Measurements from ENCODE around the gene CD33. TPM values are rescaled to one million over a fixed set of nuclear protein-coding genes. Genes with fewer than 3 reads are reported as not detected.

The CD33 gene
- total and polyA plus RNA-seq, 2 of the 8 experiments (the other 6 are each of a cell fraction or from before 2014, with no cell fraction given): 0.06 TPM; not detected in 1

DNA sequence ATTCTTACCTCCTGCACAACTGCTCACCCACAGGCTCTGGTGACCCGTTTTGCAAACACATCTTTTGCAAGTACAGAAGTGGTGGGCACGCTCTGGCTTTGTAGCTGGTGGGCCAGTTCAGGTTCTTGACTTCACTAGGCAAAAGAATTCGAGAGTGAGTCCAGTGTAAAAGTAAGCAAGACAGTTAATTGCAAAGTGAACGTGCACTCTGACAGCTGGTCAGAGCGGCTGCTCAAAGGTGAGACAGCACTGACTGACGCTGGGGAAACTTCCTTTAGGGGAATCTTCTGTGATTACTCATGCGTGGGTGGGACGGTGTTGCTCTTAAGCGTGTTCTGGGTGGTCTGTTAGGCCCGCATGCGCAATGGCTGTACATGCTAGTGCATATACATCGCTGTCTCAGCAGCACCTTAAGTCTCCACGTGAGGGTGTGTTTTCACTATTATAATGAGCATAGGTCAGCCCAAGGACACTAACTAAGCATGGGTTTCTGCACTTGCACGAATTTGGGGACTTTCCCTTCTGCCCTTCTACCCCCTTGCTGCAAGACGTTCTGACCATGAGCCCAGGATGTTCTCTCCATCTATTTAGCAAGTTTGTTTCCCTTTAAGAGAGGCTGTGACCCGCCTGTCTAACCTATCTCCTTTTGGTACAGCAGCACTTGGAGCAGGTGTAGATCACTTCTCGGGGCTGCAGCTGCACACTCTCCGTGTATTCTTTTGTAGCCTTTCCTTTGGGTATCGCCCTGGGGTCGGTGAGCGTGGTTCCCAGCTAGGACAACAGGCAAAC is 30.2 kb upstream of the CD33 start (continued):
- TF ChIP-seq, protein P1, sequence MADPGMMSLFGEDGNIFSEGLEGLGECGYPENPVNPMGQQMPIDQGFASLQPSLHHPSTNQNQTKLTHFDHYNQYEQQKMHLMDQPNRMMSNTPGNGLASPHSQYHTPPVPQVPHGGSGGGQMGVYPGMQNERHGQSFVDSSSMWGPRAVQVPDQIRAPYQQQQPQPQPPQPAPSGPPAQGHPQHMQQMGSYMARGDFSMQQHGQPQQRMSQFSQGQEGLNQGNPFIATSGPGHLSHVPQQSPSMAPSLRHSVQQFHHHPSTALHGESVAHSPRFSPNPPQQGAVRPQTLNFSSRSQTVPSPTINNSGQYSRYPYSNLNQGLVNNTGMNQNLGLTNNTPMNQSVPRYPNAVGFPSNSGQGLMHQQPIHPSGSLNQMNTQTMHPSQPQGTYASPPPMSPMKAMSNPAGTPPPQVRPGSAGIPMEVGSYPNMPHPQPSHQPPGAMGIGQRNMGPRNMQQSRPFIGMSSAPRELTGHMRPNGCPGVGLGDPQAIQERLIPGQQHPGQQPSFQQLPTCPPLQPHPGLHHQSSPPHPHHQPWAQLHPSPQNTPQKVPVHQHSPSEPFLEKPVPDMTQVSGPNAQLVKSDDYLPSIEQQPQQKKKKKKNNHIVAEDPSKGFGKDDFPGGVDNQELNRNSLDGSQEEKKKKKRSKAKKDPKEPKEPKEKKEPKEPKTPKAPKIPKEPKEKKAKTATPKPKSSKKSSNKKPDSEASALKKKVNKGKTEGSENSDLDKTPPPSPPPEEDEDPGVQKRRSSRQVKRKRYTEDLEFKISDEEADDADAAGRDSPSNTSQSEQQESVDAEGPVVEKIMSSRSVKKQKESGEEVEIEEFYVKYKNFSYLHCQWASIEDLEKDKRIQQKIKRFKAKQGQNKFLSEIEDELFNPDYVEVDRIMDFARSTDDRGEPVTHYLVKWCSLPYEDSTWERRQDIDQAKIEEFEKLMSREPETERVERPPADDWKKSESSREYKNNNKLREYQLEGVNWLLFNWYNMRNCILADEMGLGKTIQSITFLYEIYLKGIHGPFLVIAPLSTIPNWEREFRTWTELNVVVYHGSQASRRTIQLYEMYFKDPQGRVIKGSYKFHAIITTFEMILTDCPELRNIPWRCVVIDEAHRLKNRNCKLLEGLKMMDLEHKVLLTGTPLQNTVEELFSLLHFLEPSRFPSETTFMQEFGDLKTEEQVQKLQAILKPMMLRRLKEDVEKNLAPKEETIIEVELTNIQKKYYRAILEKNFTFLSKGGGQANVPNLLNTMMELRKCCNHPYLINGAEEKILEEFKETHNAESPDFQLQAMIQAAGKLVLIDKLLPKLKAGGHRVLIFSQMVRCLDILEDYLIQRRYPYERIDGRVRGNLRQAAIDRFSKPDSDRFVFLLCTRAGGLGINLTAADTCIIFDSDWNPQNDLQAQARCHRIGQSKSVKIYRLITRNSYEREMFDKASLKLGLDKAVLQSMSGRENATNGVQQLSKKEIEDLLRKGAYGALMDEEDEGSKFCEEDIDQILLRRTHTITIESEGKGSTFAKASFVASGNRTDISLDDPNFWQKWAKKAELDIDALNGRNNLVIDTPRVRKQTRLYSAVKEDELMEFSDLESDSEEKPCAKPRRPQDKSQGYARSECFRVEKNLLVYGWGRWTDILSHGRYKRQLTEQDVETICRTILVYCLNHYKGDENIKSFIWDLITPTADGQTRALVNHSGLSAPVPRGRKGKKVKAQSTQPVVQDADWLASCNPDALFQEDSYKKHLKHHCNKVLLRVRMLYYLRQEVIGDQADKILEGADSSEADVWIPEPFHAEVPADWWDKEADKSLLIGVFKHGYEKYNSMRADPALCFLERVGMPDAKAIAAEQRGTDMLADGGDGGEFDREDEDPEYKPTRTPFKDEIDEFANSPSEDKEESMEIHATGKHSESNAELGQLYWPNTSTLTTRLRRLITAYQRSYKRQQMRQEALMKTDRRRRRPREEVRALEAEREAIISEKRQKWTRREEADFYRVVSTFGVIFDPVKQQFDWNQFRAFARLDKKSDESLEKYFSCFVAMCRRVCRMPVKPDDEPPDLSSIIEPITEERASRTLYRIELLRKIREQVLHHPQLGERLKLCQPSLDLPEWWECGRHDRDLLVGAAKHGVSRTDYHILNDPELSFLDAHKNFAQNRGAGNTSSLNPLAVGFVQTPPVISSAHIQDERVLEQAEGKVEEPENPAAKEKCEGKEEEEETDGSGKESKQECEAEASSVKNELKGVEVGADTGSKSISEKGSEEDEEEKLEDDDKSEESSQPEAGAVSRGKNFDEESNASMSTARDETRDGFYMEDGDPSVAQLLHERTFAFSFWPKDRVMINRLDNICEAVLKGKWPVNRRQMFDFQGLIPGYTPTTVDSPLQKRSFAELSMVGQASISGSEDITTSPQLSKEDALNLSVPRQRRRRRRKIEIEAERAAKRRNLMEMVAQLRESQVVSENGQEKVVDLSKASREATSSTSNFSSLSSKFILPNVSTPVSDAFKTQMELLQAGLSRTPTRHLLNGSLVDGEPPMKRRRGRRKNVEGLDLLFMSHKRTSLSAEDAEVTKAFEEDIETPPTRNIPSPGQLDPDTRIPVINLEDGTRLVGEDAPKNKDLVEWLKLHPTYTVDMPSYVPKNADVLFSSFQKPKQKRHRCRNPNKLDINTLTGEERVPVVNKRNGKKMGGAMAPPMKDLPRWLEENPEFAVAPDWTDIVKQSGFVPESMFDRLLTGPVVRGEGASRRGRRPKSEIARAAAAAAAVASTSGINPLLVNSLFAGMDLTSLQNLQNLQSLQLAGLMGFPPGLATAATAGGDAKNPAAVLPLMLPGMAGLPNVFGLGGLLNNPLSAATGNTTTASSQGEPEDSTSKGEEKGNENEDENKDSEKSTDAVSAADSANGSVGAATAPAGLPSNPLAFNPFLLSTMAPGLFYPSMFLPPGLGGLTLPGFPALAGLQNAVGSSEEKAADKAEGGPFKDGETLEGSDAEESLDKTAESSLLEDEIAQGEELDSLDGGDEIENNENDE (IDR thresholded peaks at IDR 0.05; ENCODE audit: insufficient replicate concordance, low read length): no peak
- TF ChIP-seq TCF12 (IDR thresholded peaks at IDR 0.05; ENCODE audit: low read depth, low read length) (no peak), CBX5 (IDR thresholded peaks at IDR 0.05; ENCODE audit: low read depth, low read length) (no peak), ZNF274 (IDR thresholded peaks at IDR 0.05; ENCODE audit: borderline replicate concordance, extremely low read depth, low read length) (no peak), HDAC2 (IDR thresholded peaks at IDR 0.05; ENCODE audit: borderline replicate concordance in 1 of 2, low read depth in 2 of 2, low read length in 2 of 2) (no peak), SP2 (IDR thresholded peaks at IDR 0.05; ENCODE audit: low read length) (no peak), CREB1 (IDR thresholded peaks at IDR 0.05) (no peak)
- TF ChIP-seq, protein P2, sequence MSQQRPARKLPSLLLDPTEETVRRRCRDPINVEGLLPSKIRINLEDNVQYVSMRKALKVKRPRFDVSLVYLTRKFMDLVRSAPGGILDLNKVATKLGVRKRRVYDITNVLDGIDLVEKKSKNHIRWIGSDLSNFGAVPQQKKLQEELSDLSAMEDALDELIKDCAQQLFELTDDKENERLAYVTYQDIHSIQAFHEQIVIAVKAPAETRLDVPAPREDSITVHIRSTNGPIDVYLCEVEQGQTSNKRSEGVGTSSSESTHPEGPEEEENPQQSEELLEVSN (IDR thresholded peaks at IDR 0.05): no peak
